HG03025 (cell line): ENCODE data around the gene PIP5K1C.
"Not testable (repeated sequence)": the region's sequence is repeated elsewhere in the genome, so short reads cannot be mapped to it uniquely, and the experiment has no call there.

Experiments
- ATAC-seq: cut with Tn5 transposase; IDR thresholded peaks from one replicate; pipeline ENCODE4 v1.9.1; 2021; ENCODE audit warnings: mild to moderate bottlenecking, moderate library complexity; ENCODE audit not compliant: unreplicated experiment, low FRiP score

The PIP5K1C gene

GRCh38 chr19:3603121-3603811 is 97.0 kb downstream of the PIP5K1C start:
- ATAC-seq = no peak

GRCh38 chr19:3601021-3601420 is 99.2 kb downstream of the PIP5K1C start:
- no peak for ATAC-seq

- no peak for ATAC-seq
Observed at GRCh38 chr19:3599776-3600187, 100.5 kb downstream of the PIP5K1C start.

GRCh38 chr19:3595521-3596061 is 104.7 kb downstream of the PIP5K1C start:
- no peak for ATAC-seq

- no peak for ATAC-seq
Observed at GRCh38 chr19:3593156-3593555, 107.1 kb downstream of the PIP5K1C start.

- ATAC-seq = no peak
Observed at GRCh38 chr19:3591876-3592613, 108.2 kb downstream of the PIP5K1C start.

- no peak for ATAC-seq
Observed at GRCh38 chr19:3590991-3591659, 109.1 kb downstream of the PIP5K1C start.

- ATAC-seq = no peak
Observed at GRCh38 chr19:3589949-3590348, 110.3 kb downstream of the PIP5K1C start.

GRCh38 chr19:3589439-3589838 is 110.8 kb downstream of the PIP5K1C start:
- no peak for ATAC-seq

GRCh38 chr19:3586707-3587346 is 113.4 kb downstream of the PIP5K1C start:
- ATAC-seq = no peak

GRCh38 chr19:3586127-3586626 is 114.1 kb downstream of the PIP5K1C start:
- ATAC-seq = no peak

- ATAC-seq = no peak
Observed at GRCh38 chr19:3585301-3586126, 114.8 kb downstream of the PIP5K1C start, which contains the start of gene GIPC3. Gene GIPC3 (plus strand): TSS chr19:3585478. CDS start chr19:3585598, 120 bp downstream.

- not testable (repeated sequence) for ATAC-seq
Observed at GRCh38 chr19:3584036-3584802, 116.0 kb downstream of the PIP5K1C start.

- ATAC-seq = not testable (repeated sequence)
Observed at GRCh38 chr19:3581792-3582191, 118.5 kb downstream of the PIP5K1C start.
